ENCODE measurements around the gene TRAF3IP1.

DNA sequence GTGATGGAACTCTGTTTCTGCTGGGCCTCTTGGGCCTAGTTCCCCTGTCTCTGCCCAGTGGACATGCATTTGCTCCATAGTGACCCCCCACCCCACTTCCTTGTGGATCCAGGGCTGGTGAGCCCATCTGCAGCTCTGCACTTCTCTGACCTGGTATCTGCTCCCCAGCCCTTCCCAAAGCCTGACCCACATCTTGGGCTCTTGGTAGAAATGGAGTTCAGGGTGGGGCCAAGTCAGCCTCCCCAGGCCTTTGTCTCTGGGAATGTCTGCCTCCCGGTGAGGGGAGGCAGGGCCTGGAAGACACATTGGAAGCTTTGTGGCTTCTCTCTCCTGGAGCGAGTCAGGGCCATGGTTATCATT lies 6.3 kb upstream of the TRAF3IP1 start:
- TF ChIP-seq, protein P1, sequence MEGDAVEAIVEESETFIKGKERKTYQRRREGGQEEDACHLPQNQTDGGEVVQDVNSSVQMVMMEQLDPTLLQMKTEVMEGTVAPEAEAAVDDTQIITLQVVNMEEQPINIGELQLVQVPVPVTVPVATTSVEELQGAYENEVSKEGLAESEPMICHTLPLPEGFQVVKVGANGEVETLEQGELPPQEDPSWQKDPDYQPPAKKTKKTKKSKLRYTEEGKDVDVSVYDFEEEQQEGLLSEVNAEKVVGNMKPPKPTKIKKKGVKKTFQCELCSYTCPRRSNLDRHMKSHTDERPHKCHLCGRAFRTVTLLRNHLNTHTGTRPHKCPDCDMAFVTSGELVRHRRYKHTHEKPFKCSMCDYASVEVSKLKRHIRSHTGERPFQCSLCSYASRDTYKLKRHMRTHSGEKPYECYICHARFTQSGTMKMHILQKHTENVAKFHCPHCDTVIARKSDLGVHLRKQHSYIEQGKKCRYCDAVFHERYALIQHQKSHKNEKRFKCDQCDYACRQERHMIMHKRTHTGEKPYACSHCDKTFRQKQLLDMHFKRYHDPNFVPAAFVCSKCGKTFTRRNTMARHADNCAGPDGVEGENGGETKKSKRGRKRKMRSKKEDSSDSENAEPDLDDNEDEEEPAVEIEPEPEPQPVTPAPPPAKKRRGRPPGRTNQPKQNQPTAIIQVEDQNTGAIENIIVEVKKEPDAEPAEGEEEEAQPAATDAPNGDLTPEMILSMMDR (conservative IDR thresholded peaks at IDR 0.05; ENCODE audit: low read depth, low read length): no peak
- TF ChIP-seq EZH2phosphoT487 (IDR thresholded peaks at IDR 0.05; ENCODE audit: borderline replicate concordance, low read length): no peak
- no peak for TF ChIP-seq EZH2 (IDR thresholded peaks at IDR 0.05; ENCODE audit: low read length, unreplicated experiment)
